Stimulated activated CD4-positive, alpha-beta T cell treated with anti-CD3 and anti-CD28 coated beads, Interleukin-15, amount 100 ng/mL, for 1 hour (primary cell): Measurements from ENCODE around the gene MSI1.
"Not testable (repeated sequence)": the region's sequence is repeated elsewhere in the genome, so short reads cannot be mapped to it uniquely, and the experiment has no call there.

Source experiments
- DNase-seq, 2 donors: peaks; one replicate each; pipeline ENCODE4 v3.0.0-alpha.2; 2020; ENCODE audit warnings: low read depth in 1 of 2, low spot score in 1 of 2

Gene MSI1

GRCh38 chr12:120357104-120357503, 11.9 kb downstream of the MSI1 start:
- DNase-seq, result no peak

- DNase-seq, result peak; percentile 54 to 59
These were observed 12.4 kb downstream of the MSI1 start for GRCh38 chr12:120356567-120357030.

GRCh38 chr12:120353556-120354317, 15.2 kb downstream of the MSI1 start:
- no peak for DNase-seq

- DNase-seq, result no peak
These were observed 15.8 kb downstream of the MSI1 start for GRCh38 chr12:120353136-120353535.

- no peak for DNase-seq
These were observed 16.8 kb downstream of the MSI1 start for GRCh38 chr12:120352117-120352516.

DNA sequence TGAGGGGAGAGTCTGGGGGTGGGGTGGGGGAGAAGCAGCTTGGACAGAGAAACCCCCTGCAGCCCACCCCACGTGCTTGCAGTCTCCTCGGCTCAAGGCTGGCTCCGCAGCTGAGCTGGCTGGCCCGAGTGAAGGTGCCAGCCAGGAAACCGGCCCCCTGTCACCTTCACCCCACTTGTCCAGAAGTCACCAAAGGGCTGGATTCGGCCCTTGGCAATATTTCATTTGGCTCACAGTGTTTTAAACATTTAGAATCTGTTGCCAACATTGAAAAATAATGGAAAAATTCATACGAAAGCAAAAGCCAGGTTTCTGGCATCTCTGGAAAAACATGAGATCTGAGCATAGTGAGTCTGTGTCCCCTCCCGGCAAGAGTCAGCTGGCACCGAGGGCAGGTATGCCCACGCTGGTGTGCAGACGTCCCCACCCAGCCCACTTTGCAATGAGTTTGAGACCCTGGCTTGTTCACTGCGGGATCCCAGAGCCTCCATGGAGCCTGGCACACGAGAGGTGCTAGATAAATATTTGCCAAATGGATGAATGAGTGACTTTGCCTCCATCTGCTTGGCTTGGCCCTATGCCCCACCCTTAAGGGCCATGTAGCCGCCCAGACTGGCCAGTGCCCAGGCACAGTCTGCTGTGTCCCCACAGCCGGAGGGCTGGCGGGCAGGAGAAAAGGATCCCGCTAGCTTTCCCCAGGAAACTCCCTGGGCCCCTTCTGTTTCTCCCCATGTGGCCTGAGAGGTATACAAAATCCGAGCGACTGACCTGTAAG, 18.2 kb downstream of the MSI1 start:
- DNase-seq, result no peak

DNA sequence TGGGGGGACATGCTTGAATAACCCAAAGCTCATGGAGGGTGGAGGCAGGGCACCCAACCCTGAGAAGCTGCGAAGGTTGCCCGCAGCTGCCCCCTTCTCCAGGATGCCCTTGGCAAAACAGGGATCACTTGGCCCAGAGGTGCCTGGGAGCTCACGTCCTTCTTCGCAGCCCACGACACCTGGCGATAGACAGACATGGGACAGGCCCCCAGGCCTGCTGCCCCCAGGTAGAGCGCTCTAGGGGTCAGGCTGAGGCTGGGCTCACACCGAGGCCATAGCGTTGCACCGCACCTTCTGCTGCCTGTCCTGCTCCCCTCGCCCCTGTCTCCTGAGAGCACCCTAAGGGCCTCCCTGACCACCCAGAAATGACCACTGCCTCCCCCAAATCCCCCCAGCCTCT, 21.2 kb downstream of the MSI1 start:
- DNase-seq, result no peak

- DNase-seq, result no peak
These were observed 22.3 kb downstream of the MSI1 start for GRCh38 chr12:120346681-120347080.

- no peak for DNase-seq
These were observed 22.9 kb downstream of the MSI1 start for GRCh38 chr12:120346031-120346430.

DNA sequence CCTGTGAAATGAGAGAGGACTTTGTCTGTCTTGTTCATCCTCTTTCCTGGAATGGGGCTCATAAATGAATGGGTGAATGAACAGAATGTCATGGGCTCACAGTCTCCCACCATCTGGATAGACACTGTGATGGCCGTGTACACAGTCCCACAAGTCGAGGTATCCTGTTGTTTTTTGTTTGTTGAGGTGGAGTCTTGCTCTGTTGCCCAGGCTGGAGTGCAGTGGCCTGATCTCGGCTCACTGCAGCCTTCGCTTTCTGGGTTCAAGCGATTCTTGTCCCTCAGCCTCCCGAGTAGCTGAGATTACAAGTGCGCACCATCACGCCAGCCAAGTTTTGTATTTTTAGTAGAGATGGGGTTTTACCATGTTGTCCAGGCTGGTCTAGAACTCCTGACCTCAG, 25.3 kb downstream of the MSI1 start:
- DNase-seq, result no peak

GRCh38 chr12:120343039-120343537, 25.9 kb downstream of the MSI1 start:
- DNase-seq, result no peak

- no peak for DNase-seq
These were observed 26.6 kb downstream of the MSI1 start for GRCh38 chr12:120342175-120343038.

DNA sequence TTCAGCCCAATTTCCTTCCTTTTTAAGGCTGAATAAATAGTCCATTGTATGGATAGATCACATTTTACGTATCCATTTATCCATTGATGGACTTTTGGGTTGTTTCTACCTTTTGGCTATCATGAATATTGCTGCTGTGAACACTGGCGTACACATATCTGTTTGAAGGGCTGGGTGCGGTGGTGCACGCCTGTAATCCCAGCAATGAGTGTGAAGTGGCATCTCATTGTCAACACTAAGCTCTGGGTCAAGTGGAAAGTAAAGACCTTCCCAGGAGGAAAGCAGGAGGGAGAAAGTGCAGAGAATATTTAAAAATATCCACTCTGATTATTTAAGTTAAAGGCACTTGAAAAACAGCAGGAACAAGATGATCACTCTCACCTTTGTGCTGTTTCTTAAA, 29.7 kb downstream of the MSI1 start:
- no peak for DNase-seq

DNA sequence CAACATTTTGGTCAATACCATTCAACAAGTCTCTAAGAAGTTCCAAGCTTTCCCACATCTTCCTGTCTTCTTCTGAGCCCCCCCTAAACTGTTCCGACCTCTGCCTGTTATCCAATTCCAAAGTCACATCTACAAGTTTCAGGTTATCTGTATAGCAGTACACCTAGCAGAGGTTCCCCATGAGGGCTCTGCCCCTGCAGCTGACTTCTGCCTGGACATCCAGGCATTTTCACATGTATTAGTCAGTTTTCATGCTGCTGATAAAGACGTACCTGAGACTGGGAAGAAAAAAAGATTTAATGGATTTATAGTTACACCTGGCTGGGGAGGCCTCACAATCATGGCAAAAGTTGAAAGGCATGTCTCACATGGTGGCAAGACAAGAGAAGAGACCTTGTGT, 31.2 kb downstream of the MSI1 start:
- DNase-seq, result no peak

DNA sequence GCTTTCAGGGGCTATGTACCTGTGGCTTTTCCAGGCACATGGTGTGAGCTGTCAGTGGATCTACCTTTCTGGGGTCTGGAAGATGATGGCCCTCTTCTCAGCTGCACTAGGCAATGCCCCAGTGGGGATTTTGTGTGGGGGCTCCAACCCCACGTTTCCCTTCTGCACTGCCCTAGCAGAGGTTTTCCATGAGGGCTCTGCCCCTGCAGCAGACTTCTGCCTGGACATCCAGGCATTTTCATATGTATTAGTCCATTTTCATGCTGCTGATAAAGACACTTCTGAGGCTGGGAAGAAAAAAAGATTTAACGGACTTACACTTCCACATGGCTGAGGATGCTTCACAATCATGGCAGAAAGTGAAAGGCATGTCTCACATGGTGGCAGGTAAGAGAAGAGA, 32.6 kb downstream of the MSI1 start:
- not testable (repeated sequence) for DNase-seq

DNA sequence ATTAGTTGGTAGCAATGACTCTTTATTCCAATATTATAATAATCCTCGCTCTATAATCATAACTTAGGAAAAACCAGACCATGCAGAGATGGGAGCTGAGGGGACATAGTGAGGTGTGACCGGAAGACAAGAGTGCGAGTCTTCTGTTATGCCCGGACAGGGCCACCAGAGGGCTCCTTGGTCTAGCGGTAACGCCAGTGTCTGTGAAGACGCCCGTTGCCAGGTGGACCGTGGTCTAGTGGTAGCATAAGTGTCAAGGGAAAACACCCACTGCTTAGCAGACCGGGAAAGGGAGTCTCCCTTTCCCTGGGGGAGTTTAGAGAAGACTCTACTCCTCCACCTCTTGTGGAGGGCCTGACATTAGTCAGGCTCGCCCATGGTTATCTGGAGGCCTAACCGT, 33.5 kb downstream of the MSI1 start:
- DNase-seq, result peak in 1 of 2 donors; percentile 14

GRCh38 chr12:120332523-120332922, 36.4 kb downstream of the MSI1 start:
- no peak for DNase-seq

DNA sequence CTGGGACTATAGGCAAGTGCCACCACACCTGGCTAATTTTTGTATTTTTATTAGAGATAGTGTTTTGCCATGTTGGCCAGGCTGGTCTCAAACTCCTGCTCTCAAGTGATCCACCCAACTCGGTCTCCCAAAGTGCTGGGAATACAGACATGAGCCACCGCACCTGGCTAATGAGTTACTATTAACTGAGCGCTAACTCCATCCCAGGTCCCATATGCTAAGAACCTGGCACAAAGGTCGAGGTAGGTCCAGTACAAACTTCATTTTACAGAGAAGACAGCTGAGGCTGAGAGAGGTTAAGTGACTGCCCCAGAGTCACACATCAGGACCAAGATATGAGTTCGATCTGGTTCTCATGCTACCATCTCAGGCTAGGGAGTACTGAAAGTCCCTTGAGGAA, 36.9 kb downstream of the MSI1 start:
- DNase-seq, result no peak

- DNase-seq, result no peak
These were observed 37.6 kb downstream of the MSI1 start for GRCh38 chr12:120331390-120331789.

DNA sequence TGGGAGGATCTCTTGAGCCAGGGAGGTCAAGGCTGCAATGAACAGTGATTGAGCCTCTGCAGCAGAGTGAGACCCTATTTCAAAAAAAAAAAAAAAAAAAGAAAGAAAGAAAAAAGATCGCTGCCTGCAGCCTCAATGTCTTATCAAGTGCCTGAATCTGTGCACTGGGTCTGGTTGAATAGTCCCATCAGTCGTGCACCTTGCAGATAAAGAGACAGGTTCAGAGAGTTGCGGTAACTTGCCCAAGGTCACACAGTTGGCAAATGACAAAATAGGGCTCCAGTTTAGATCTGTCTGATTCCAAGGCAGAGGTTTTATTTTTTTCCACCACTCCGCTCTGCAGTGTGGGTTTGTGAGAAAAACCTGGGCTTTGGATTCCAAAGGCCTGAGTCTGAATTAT, 40.7 kb downstream of the MSI1 start:
- no peak for DNase-seq

DNA sequence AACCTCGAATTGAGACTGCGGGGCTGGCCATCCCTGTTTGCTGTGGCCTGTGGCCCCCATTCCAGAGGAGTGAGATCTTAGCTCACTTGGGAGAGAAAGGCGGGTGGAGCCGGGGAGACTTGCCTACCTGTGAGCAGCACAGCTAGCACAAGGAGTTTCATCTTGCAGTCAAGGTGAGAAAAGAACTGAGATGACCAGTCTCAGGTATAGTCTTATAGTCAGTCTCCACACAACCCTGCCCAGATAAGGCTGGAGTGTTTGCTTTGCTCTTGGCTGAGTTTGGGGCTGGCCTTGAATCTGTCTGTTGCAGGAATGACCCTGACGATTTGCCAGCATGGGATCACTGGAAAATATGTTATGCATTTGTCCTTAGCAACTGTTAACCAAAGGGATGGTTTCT, 41.4 kb downstream of the MSI1 start, which contains the start of gene PLA2G1B:
Gene PLA2G1B, minus strand, starts transcription at position 187 of the 400 bp plus-strand sequence. Its CDS starts 26 bp downstream, at position 161.
- DNase-seq, result no peak
